Peyer's patch (tissue), 4 donors: ENCODE data around the gene IRAK2. TPM values are rescaled to one million over a fixed set of nuclear protein-coding genes. Genes with fewer than 3 reads are reported as not detected.
A peak's percentile ranks its signal among the peaks of the same experiment; 100 is the strongest.

ENCODE experiments used
- DNase-seq, 3 donors: peaks; one replicate each; pipeline ENCODE4 v3.0.0-alpha.2; 2017 to 2019
- H3K27ac ChIP-seq, 4 donors: fragments of 200-600 bp; sonication (generic); one replicate each; pipeline ENCODE4 v1.5.1; 2016 to 2019
- H3K27me3 ChIP-seq, 2 donors: fragments of 200-600 bp; sonication (generic); one replicate each; pipeline ENCODE4 v1.5.1; 2019
- H3K36me3 ChIP-seq, 3 donors: fragments of 200-600 bp; sonication (generic); one replicate each; pipeline ENCODE4 v1.5.1; 2016 to 2019
- H3K4me1 ChIP-seq, 4 donors: fragments of 200-600 bp; sonication (generic); one replicate each; pipeline ENCODE4 v1.5.1; 2016 to 2019
- H3K4me3 ChIP-seq, 4 donors: fragments of 200-600 bp; sonication (generic); 1 replicate in 3 of 4; 2 replicates in 1 of 4; pipeline ENCODE4 v1.5.1; 2016 to 2019; ENCODE audit warnings: mild to moderate bottlenecking in 1 of 4
- H3K9me3 ChIP-seq, 4 donors: fragments of 200-600 bp; sonication (generic); one replicate each; pipeline ENCODE4 v1.5.1; 2016 to 2019; ENCODE audit warnings: mild to moderate bottlenecking in 1 of 4
- CTCF ChIP-seq, 6 experiments: fragments of 450-650 bp in 4 of 6; fragments of 200-600 bp in 2 of 6; sonication (generic) in 1 of 6; IDR thresholded peaks; one replicate each; pipeline ENCODE4 v1.5.1; 2017 to 2019; ENCODE audit warnings: antibody characterized with exemption in 6 of 6, mild to moderate bottlenecking in 3 of 6, moderate library complexity in 1 of 6
- POLR2A ChIP-seq, 2 donors: fragments of 450-650 bp; IDR thresholded peaks; one replicate each; pipeline ENCODE4 v1.5.1; 2017; ENCODE audit warnings: antibody characterized with exemption in 2 of 2, mild to moderate bottlenecking in 2 of 2, moderate library complexity in 2 of 2
- total RNA-seq, 4 donors: library from RNA; depleted of rRNA; stranded (reverse); fragments of >200 nt; gene quantifications; one replicate each; pipeline ENCODE4 v1.1.0, GENCODE V29; 2016

Gene IRAK2
- total RNA-seq, 4 donors from 2014 or later = 9.1 to 17.3 (median 11.0) TPM

GRCh38 chr3:10180738-10181295 lies 16.1 kb downstream of the IRAK2 start:
- Histone ChIP-seq H3K4me1 (no peaks in the 10 kb centered on the region), H3K27me3 (no peaks in the 10 kb centered on the region), H3K4me3 (no peak overlapping the region), H3K36me3 (peaks cover 0 to 9% (median 0%) of the 10 kb centered on the region in 3 donors), H3K27ac (peak overlapping the region in 1 of 4 donors; percentile 65), H3K9me3 (no peaks in the 10 kb centered on the region)
- TF ChIP-seq CTCF (IDR thresholded peaks at IDR 0.05) = no peak
- TF ChIP-seq POLR2A (IDR thresholded peaks at IDR 0.05) = no peak
- no peak for DNase-seq

- Histone ChIP-seq H3K27me3 (no peaks in the 10 kb centered on the region), H3K4me1 (no peaks in the 10 kb centered on the region), H3K36me3 (peaks cover 0 to 9% (median 0%) of the 10 kb centered on the region in 3 donors), H3K4me3 (no peak overlapping the region), H3K27ac (no peak overlapping the region), H3K9me3 (no peaks in the 10 kb centered on the region)
- TF ChIP-seq CTCF (IDR thresholded peaks at IDR 0.05) (no peak), POLR2A (IDR thresholded peaks at IDR 0.05) (no peak)
- DNase-seq = no peak
Measured at GRCh38 chr3:10182950-10183349, 18.2 kb downstream of the IRAK2 start.

- Histone ChIP-seq H3K4me1 (peaks cover 0 to 6% (median 2%) of the 10 kb centered on the region in 4 donors), H3K36me3 (no peaks in the 10 kb centered on the region), H3K27ac (no peak overlapping the region), H3K9me3 (no peaks in the 10 kb centered on the region), H3K27me3 (no peaks in the 10 kb centered on the region), H3K4me3 (no peak overlapping the region)
- TF ChIP-seq CTCF (IDR thresholded peaks at IDR 0.05) (no peak), POLR2A (IDR thresholded peaks at IDR 0.05) (no peak)
- DNase-seq = no peak
Measured at GRCh38 chr3:10184250-10184649, 19.5 kb downstream of the IRAK2 start.

- H3K4me1 ChIP-seq = peaks cover 0 to 24% (median 12%) of the 10 kb centered on the region in 4 donors
- no peak overlapping the region for H3K4me3 ChIP-seq
- no peaks in the 10 kb centered on the region for H3K9me3 ChIP-seq
- no peaks in the 10 kb centered on the region for H3K27me3 ChIP-seq
- no peaks in the 10 kb centered on the region for H3K36me3 ChIP-seq
- H3K27ac ChIP-seq = peak overlapping the region in 1 of 4 donors; percentile 55
- DNase-seq = no peak
- TF ChIP-seq CTCF (IDR thresholded peaks at IDR 0.05) = no peak
- TF ChIP-seq POLR2A (IDR thresholded peaks at IDR 0.05) = no peak
Measured at GRCh38 chr3:10185804-10186762, 21.4 kb downstream of the IRAK2 start.

GRCh38 chr3:10187290-10187876 lies 22.7 kb downstream of the IRAK2 start:
- H3K27me3 ChIP-seq = no peaks in the 10 kb centered on the region
- H3K4me3 ChIP-seq = no peak overlapping the region
- H3K9me3 ChIP-seq = no peaks in the 10 kb centered on the region
- TF ChIP-seq CTCF (IDR thresholded peaks at IDR 0.05) (no peak), POLR2A (IDR thresholded peaks at IDR 0.05) (no peak)
- H3K27ac ChIP-seq = no peak overlapping the region
- H3K36me3 ChIP-seq = no peaks in the 10 kb centered on the region
- no peak for DNase-seq
- peaks cover 7 to 37% (median 18%) of the 10 kb centered on the region in 4 donors for H3K4me1 ChIP-seq
